HCT116 (cell line): ENCODE data around the gene ANKRD40CL. TPM values are rescaled to one million over a fixed set of nuclear protein-coding genes. Genes with fewer than 3 reads are reported as not detected.

ENCODE experiments used
- ATAC-seq: fragments of 200-7000 bp; cut with Tn5 transposase; 2 replicates; pipeline ENCODE4 v1.9.1; 2020; ENCODE audit warnings: mild to moderate bottlenecking, moderate library complexity
- BruUV-seq: library from RNA; stranded (reverse); fragments of 400-500 nt; replicated peaks from 2 replicates; lab custom pipeline; 2021; lab: Mats Ljungman, UMichigan
- CTCF ChIA-PET: fragments of 300-600 bp; sonication (Branson Sonifier 250); formaldehyde crosslinking; loops from one replicate; lab custom pipeline; 2021; ENCODE audit warnings: antibody characterized with exemption; lab: Charles Lee
- POLR2A ChIA-PET: fragments of 300-600, 350-600 bp; sonication (Branson Sonifier 250); formaldehyde crosslinking; loops from one replicate; lab custom pipeline; 2021; ENCODE audit warnings: antibody characterized with exemption; lab: Charles Lee
- RAD21 ChIA-PET, 2 experiments: fragments of 300-600 bp; sonication (Branson Sonifier 250); formaldehyde crosslinking; loops; one replicate each; lab custom pipeline; 2023; ENCODE audit warnings: low total read pairs in 2 of 2; ENCODE audit not compliant: uncharacterized antibody in 2 of 2, unreplicated experiment in 2 of 2, low non-redundant PET in 1 of 2; lab: Charles Lee
- DNase-seq: peaks from one replicate; pipeline ENCODE4 v3.0.0-alpha.2; 2010; ENCODE audit warnings: low read depth, low spot score
- H2AFZ ChIP-seq: fragments of 200-600 bp; shearing (Covaris generic), sonication (generic); 2 replicates; pipeline ENCODE4 v1.6.1; 2017; ENCODE audit warnings: low read depth, mixed run types, mixed read lengths, antibody characterized with exemption, low read length; ENCODE audit not compliant: poor library complexity, severe bottlenecking
- H3K27ac ChIP-seq: 2 replicates; pipeline ENCODE4 v1.5.1; 2012; ENCODE audit warnings: low read depth, low read length
- H3K27me3 ChIP-seq: fragments of 200-600 bp; sonication (generic); 2 replicates; pipeline ENCODE4 v1.6.1; 2016; ENCODE audit warnings: mixed run types, low read length, mixed read lengths; ENCODE audit not compliant: insufficient read depth
- H3K36me3 ChIP-seq, 2 experiments: fragments of 200-500 bp in 1 of 2; fragments of 200-600 bp in 1 of 2; sonication (Bioruptor generic) in 1 of 2; sonication (generic) in 1 of 2; 2 replicates each; pipeline versions ENCODE4 v1.5.1 to v1.6.1; 2014 to 2016; ENCODE audit warnings: low read length in 2 of 2, inconsistent platforms in 1 of 2, mixed read lengths in 1 of 2, mixed run types in 1 of 2; ENCODE audit not compliant: insufficient read depth in 2 of 2, control insufficient read depth in 1 of 2
- H3K4me1 ChIP-seq, 2 experiments: fragments of 200-600 bp in 1 of 2; sonication (generic) in 1 of 2; 2 replicates each; pipeline versions ENCODE4 v1.5.1 to v1.6.1; 2012 to 2017; ENCODE audit warnings: low read length in 2 of 2, inconsistent platforms in 1 of 2, mild to moderate bottlenecking in 1 of 2, mixed read lengths in 1 of 2, mixed run types in 1 of 2, moderate library complexity in 1 of 2; ENCODE audit not compliant: insufficient read depth in 2 of 2, control insufficient read depth in 1 of 2
- H3K4me2 ChIP-seq: fragments of 200-600 bp; sonication (generic); 2 replicates; pipeline ENCODE4 v1.6.1; 2017; ENCODE audit warnings: mixed run types, low read length, mixed read lengths
- H3K4me3 ChIP-seq, 2 experiments: fragments of 200-600 bp in 1 of 2; sonication (generic) in 1 of 2; replicated peaks in 1 of 2; 2 replicates each; pipeline ENCODE4 v1.5.1; 2011 to 2016; ENCODE audit warnings: low read length in 2 of 2, control low read depth in 1 of 2, low read depth in 1 of 2, mild to moderate bottlenecking in 1 of 2, mixed read lengths in 1 of 2, mixed run types in 1 of 2
- H3K79me2 ChIP-seq: fragments of 200-600 bp; sonication (generic); 2 replicates; pipeline ENCODE4 v1.6.1; 2017; ENCODE audit warnings: mild to moderate bottlenecking, mixed run types, low read length, moderate library complexity, mixed read lengths; ENCODE audit not compliant: insufficient read depth
- H3K9ac ChIP-seq: fragments of 200-600 bp; sonication (generic); 2 replicates; pipeline ENCODE4 v1.6.1; 2016; ENCODE audit warnings: low read length, mixed read lengths
- H3K9me2 ChIP-seq: fragments of 200-600 bp; sonication (generic), shearing (Covaris generic); 2 replicates; pipeline ENCODE4 v1.6.1; 2017; ENCODE audit warnings: mixed run types, mild to moderate bottlenecking, moderate library complexity; ENCODE audit not compliant: insufficient read depth
- H3K9me3 ChIP-seq, 2 experiments: fragments of 200-500 bp in 1 of 2; fragments of 200-600 bp in 1 of 2; sonication (Bioruptor generic) in 1 of 2; sonication (generic) in 1 of 2; 2 replicates each; pipeline ENCODE4 v1.6.1; 2014 to 2017; ENCODE audit warnings: low read length in 2 of 2, mixed read lengths in 2 of 2, inconsistent platforms in 1 of 2, low read depth in 1 of 2, mild to moderate bottlenecking in 1 of 2, mixed run types in 1 of 2, moderate library complexity in 1 of 2; ENCODE audit not compliant: control insufficient read depth in 1 of 2, insufficient read depth in 1 of 2
- H4K20me1 ChIP-seq: fragments of 200-600 bp; sonication (generic), shearing (Covaris generic); 2 replicates; pipeline ENCODE4 v1.6.1; 2017; ENCODE audit warnings: mixed run types, mild to moderate bottlenecking, moderate library complexity; ENCODE audit not compliant: insufficient read depth
- ATF3 ChIP-seq: IDR thresholded peaks from 2 replicates; pipeline ENCODE4 v1.6.1; 2012
- CTCF ChIP-seq, 3 experiments: fragments of 200-600 bp in 1 of 3; sonication (generic) in 1 of 3; IDR thresholded peaks in 2 of 3; conservative IDR thresholded peaks in 1 of 3; 2 replicates each; pipeline ENCODE4 v1.5.1; 2012 to 2017; ENCODE audit warnings: low read depth in 2 of 3, low read length in 2 of 3, antibody characterized with exemption in 1 of 3, borderline replicate concordance in 1 of 3, control low read depth in 1 of 3, mild to moderate bottlenecking in 1 of 3, mixed read lengths in 1 of 3, mixed run types in 1 of 3, moderate library complexity in 1 of 3; ENCODE audit not compliant: insufficient read depth in 1 of 3
- MAX ChIP-seq: IDR thresholded peaks from 2 replicates; pipeline ENCODE4 v1.6.1; 2012
- POLR2AphosphoS5 ChIP-seq: IDR thresholded peaks from 2 replicates; pipeline ENCODE4 v1.6.1; 2011; ENCODE audit warnings: mild to moderate bottlenecking, low read depth, low read length, moderate library complexity
- RAD21 ChIP-seq: IDR thresholded peaks from 2 replicates; pipeline ENCODE4 v1.6.1; 2012; ENCODE audit warnings: low read depth, mild to moderate bottlenecking
- SIN3A ChIP-seq: IDR thresholded peaks from 2 replicates; pipeline ENCODE4 v1.6.1; 2012; ENCODE audit warnings: low read depth
- SP1 ChIP-seq: IDR thresholded peaks from 2 replicates; pipeline ENCODE4 v1.6.1; 2012; ENCODE audit warnings: low read depth
- SRF ChIP-seq: IDR thresholded peaks from 2 replicates; pipeline ENCODE4 v1.6.1; 2012; ENCODE audit warnings: low read depth
- ZBTB33 ChIP-seq: IDR thresholded peaks from 2 replicates; pipeline ENCODE4 v1.6.1; 2011; ENCODE audit warnings: mild to moderate bottlenecking, low read length, moderate library complexity; ENCODE audit not compliant: insufficient replicate concordance; ENCODE audit errors: extremely low read depth
- ZNF274 ChIP-seq: fragments of 200-500 bp; sonication (Bioruptor generic); IDR thresholded peaks from 2 replicates; pipeline ENCODE4 v1.6.1; 2014; ENCODE audit warnings: mild to moderate bottlenecking, low read depth, low read length, inconsistent platforms
- intact Hi-C: fragments of 100-400 bp; cut with micrococcal nuclease; formaldehyde crosslinking; loops from 2 replicates; pipeline ENCODE4 v1.10.0; 2022
- total RNA-seq: library from RNA; stranded (reverse); gene quantifications from one replicate; pipeline ENCODE4 v1.2.1, GENCODE V29; 2021; ENCODE audit not compliant: unreplicated experiment

The ANKRD40CL gene
- total RNA-seq, 1 experiment from 2014 or later: 0.57 TPM

GRCh38 chr17:50800196-50800700 is 32.9 kb upstream of the ANKRD40CL start:
- no peaks in the 10 kb centered on the region for H3K36me3 ChIP-seq
- DNase-seq: no peak
- H3K4me1 ChIP-seq: peaks cover 0 to 14% of the 10 kb centered on the region in 2 experiments; a peak in 2 of 4 replicates
- no peak overlapping the region for H3K4me3 ChIP-seq
- no peak overlapping the region for H3K27ac ChIP-seq
- H3K79me2 ChIP-seq: no peaks in the 10 kb centered on the region
- H4K20me1 ChIP-seq: no peaks in the 10 kb centered on the region
- no peak overlapping the region for H2AFZ ChIP-seq
- H3K9me2 ChIP-seq: no peaks in the 10 kb centered on the region
- no peaks in the 10 kb centered on the region for H3K9me3 ChIP-seq
- RAD21 ChIA-PET: no interaction called here
- CTCF ChIA-PET: interaction anchor here (1.1 kb wide), 1 partner anchor 17 kb away, joined by 4 read pairs; no protein-coding TSS in a partner anchor
- TF ChIP-seq ZBTB33 (no peak), MAX (no peak), RAD21 (no peak), POLR2AphosphoS5 (no peak), ATF3 (no peak), CTCF (IDR thresholded peaks at IDR 0.05 in 2 of 3, conservative IDR thresholded peaks at IDR 0.05 in 1 of 3; ENCODE audit: borderline replicate concordance in 1 of 3, insufficient read depth in 1 of 3, low read depth in 2 of 3, low read length in 2 of 3) (no peak), SIN3A (no peak), SP1 (no peak), ZNF274 (no peak), SRF (no peak)
- H3K9ac ChIP-seq: no peak overlapping the region
- H3K4me2 ChIP-seq: no peak overlapping the region
- no peaks in the 10 kb centered on the region for H3K27me3 ChIP-seq
- ATAC-seq: no peak
- no TSS peak for BruUV-seq
- POLR2A ChIA-PET: no interaction called here
- intact Hi-C loops: no loop called here
